GM12875 (cell line): Measurements from ENCODE around the gene GSC2.
A peak's percentile ranks its signal among the peaks of the same experiment; 100 is the strongest.

Experiments used
- H3K4me3 ChIP-seq: one replicate; pipeline ENCODE4 v1.5.1; 2011; ENCODE audit warnings: low read depth, low read length, control low read depth
- CTCF ChIP-seq: IDR thresholded peaks from 2 replicates; pipeline ENCODE4 v1.5.1; 2011; ENCODE audit warnings: low read depth, mild to moderate bottlenecking, control low read depth, inconsistent platforms, low read length, moderate library complexity, borderline replicate concordance; ENCODE audit not compliant: insufficient read depth

GSC2 gene

GRCh38 chr22:19172213-19173046 is 22.3 kb upstream of the GSC2 start:
- no peak for TF ChIP-seq CTCF
- peak overlapping the region; percentile 87 for H3K4me3 ChIP-seq

- no peak overlapping the region for H3K4me3 ChIP-seq
Measured at GRCh38 chr22:19169947-19170318, 19.8 kb upstream of the GSC2 start.

GRCh38 chr22:19169002-19169946 is 19.2 kb upstream of the GSC2 start:
- no peak overlapping the region for H3K4me3 ChIP-seq
- no peak for TF ChIP-seq CTCF

More at GRCh38 chr22:19169947-19170318, 19.8 kb upstream of the GSC2 start:
- TF ChIP-seq CTCF: no peak

GRCh38 chr22:19168088-19168890 is 18.2 kb upstream of the GSC2 start:
- no peak overlapping the region for H3K4me3 ChIP-seq
- TF ChIP-seq CTCF: no peak

- TF ChIP-seq CTCF: no peak
- H3K4me3 ChIP-seq: no peak overlapping the region
Measured at GRCh38 chr22:19167106-19167869, 17.2 kb upstream of the GSC2 start.

GRCh38 chr22:19166421-19166820 is 16.3 kb upstream of the GSC2 start:
- H3K4me3 ChIP-seq: no peak overlapping the region
- TF ChIP-seq CTCF: no peak
